ENCODE data around the gene AFG3L2.

- TF ChIP-seq EZH2 (IDR thresholded peaks at IDR 0.05; ENCODE audit: borderline replicate concordance) = no peak
- TF ChIP-seq, protein P1, sequence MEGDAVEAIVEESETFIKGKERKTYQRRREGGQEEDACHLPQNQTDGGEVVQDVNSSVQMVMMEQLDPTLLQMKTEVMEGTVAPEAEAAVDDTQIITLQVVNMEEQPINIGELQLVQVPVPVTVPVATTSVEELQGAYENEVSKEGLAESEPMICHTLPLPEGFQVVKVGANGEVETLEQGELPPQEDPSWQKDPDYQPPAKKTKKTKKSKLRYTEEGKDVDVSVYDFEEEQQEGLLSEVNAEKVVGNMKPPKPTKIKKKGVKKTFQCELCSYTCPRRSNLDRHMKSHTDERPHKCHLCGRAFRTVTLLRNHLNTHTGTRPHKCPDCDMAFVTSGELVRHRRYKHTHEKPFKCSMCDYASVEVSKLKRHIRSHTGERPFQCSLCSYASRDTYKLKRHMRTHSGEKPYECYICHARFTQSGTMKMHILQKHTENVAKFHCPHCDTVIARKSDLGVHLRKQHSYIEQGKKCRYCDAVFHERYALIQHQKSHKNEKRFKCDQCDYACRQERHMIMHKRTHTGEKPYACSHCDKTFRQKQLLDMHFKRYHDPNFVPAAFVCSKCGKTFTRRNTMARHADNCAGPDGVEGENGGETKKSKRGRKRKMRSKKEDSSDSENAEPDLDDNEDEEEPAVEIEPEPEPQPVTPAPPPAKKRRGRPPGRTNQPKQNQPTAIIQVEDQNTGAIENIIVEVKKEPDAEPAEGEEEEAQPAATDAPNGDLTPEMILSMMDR (IDR thresholded peaks at IDR 0.05; ENCODE audit: poor library complexity) = no peak
Measured at GRCh38 chr18:12342661-12343060, 34.4 kb downstream of the AFG3L2 start.
